ENCODE data around the gene SYT3. TPM values are rescaled to one million over a fixed set of nuclear protein-coding genes. Genes with fewer than 3 reads are reported as not detected.

The SYT3 gene
- total RNA-seq, 2 donors from 2014 or later = not detected

DNA sequence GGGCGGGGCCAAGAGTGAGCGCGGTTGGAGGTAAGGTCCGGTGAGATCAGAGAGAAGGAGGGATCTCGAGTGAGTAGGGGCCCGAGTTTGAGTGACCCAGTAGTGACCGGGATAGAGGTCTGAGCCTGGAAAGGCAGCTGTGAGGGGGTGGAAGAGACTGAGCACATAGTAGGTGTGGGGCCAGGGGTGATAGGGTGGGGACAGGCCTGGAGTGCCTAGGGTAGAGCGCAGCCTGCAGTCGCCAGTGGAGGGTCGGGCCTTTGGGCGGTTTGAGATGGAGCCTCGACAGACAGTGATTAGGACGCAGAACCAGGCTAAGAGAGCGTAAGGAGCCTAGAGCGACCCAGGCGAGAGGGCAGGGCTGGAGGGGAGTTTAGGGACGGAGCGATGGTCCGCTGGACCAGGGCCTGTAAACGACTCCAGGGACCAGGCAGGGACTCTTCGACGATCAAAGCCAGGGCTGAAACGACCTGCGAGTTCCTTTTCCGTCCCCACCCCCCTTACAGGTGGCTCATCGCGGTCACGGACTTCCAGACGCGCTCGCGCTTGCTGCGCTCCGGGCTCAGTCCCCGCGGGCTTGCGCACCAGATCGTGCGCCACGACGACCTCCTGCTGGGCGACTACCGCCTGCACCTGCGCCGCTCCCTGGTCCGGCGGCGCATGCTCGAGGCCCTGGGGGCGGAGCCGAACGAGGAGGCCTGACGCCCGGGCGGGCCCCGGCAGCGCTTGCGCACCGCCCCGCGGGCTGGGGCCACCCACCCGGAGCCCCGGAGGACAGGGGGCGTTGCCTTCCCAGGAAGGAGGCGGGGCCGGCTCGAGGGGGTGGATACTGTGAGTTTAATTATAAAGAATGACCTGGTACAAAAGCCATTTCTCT is 19.0 kb upstream of the SYT3 start:
- peaks cover 0 to 5% of the 10 kb centered on the region in 2 donors for H3K4me1 ChIP-seq (ENCODE audit: control insufficient read depth in 1 of 2, low read depth in 2 of 2)
- H3K27me3 ChIP-seq (replicated peaks; ENCODE audit: insufficient read depth) = no peaks in the 10 kb centered on the region
- no peaks in the 10 kb centered on the region for H3K36me3 ChIP-seq
- H3K27ac ChIP-seq = no peak overlapping the region
- ATAC-seq (ENCODE audit: insufficient number of reproducible peaks, low FRiP score, low read depth) (no peak), DNase-seq (ENCODE audit: low spot score) (no peak)
- peaks cover 10% of the 10 kb centered on the region for H3K9me3 ChIP-seq
- TF ChIP-seq CTCF (IDR thresholded peaks at IDR 0.05) = no peak
- H3K4me3 ChIP-seq = peak overlapping the region; percentile 45

- no peak for TF ChIP-seq CTCF (IDR thresholded peaks at IDR 0.05)
- Histone ChIP-seq H3K27me3 (replicated peaks; ENCODE audit: insufficient read depth) (no peaks in the 10 kb centered on the region), H3K36me3 (no peaks in the 10 kb centered on the region), H3K4me3 (peak overlapping the region; percentile 45), H3K9me3 (peaks cover 10% of the 10 kb centered on the region), H3K27ac (no peak overlapping the region), H3K4me1 (ENCODE audit: control insufficient read depth in 1 of 2, low read depth in 2 of 2) (peaks cover 0 to 5% of the 10 kb centered on the region in 2 donors)
- DNase-seq (ENCODE audit: low spot score) (peak; percentile 54), ATAC-seq (ENCODE audit: insufficient number of reproducible peaks, low FRiP score, low read depth) (no peak)
Measured at GRCh38 chr19:50657712-50658440, 18.2 kb upstream of the SYT3 start.

DNA sequence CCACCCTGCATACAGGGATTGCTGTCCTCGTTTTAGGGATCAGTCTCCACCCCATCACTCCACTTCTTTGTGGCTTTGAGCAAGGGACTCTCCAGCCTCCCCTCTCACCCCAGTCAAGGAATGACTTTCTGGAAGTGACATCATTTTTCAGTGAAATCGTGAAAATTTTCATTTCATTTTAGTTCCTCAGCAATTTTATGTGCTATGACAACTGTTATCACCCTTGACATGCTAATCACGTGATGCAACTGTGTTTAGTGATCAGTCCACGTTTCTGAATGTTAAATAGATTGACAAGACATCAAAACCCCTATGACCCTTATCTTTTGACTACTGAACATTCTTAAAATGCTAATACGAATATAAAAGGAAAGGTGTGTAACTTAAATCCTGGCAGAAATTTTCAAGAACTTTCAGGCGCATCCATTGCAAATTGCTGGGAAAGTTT is 17.6 kb upstream of the SYT3 start:
- H3K27me3 ChIP-seq (replicated peaks; ENCODE audit: insufficient read depth) = no peaks in the 10 kb centered on the region

GRCh38 chr19:50654882-50655281 is 15.2 kb upstream of the SYT3 start:
- DNase-seq (ENCODE audit: low spot score) (no peak), ATAC-seq (ENCODE audit: insufficient number of reproducible peaks, low FRiP score, low read depth) (no peak)
- peaks cover 10% of the 10 kb centered on the region for H3K9me3 ChIP-seq
- TF ChIP-seq CTCF (IDR thresholded peaks at IDR 0.05) = no peak
- no peaks in the 10 kb centered on the region for H3K36me3 ChIP-seq
- no peak overlapping the region for H3K27ac ChIP-seq
- no peaks in the 10 kb centered on the region for H3K27me3 ChIP-seq (replicated peaks; ENCODE audit: insufficient read depth)
- H3K4me1 ChIP-seq (ENCODE audit: control insufficient read depth in 1 of 2, low read depth in 2 of 2) = peaks cover 0 to 5% of the 10 kb centered on the region in 2 donors
- H3K4me3 ChIP-seq = no peak overlapping the region

More for the DNA sequence above, 17.6 kb upstream of the SYT3 start:
- TF ChIP-seq CTCF (IDR thresholded peaks at IDR 0.05) = no peak
- no peak overlapping the region for H3K4me3 ChIP-seq
- no peak overlapping the region for H3K27ac ChIP-seq
- DNase-seq (ENCODE audit: low spot score) = no peak
- peaks cover 0 to 5% of the 10 kb centered on the region in 2 donors for H3K4me1 ChIP-seq (ENCODE audit: control insufficient read depth in 1 of 2, low read depth in 2 of 2)
- H3K36me3 ChIP-seq = no peaks in the 10 kb centered on the region
- H3K9me3 ChIP-seq = peaks cover 10% of the 10 kb centered on the region
- no peak for ATAC-seq (ENCODE audit: insufficient number of reproducible peaks, low FRiP score, low read depth)

GRCh38 chr19:50652722-50653121 is 13.0 kb upstream of the SYT3 start:
- Histone ChIP-seq H3K27me3 (replicated peaks; ENCODE audit: insufficient read depth) (no peaks in the 10 kb centered on the region), H3K27ac (no peak overlapping the region), H3K36me3 (no peaks in the 10 kb centered on the region), H3K9me3 (peaks cover 10% of the 10 kb centered on the region), H3K4me1 (ENCODE audit: control insufficient read depth in 1 of 2, low read depth in 2 of 2) (no peaks in the 10 kb centered on the region), H3K4me3 (no peak overlapping the region)
- no peak for TF ChIP-seq CTCF (IDR thresholded peaks at IDR 0.05)
- ATAC-seq (ENCODE audit: insufficient number of reproducible peaks, low FRiP score, low read depth) = no peak
- no peak for DNase-seq (ENCODE audit: low spot score)

Data from thoracic aorta (tissue), 2 donors.